Esophagus mucosa (tissue), 1 donor: Measurements from ENCODE around the gene NDUFAF8. TPM values are rescaled to one million over a fixed set of nuclear protein-coding genes. Genes with fewer than 3 reads are reported as not detected.
A peak's percentile ranks its signal among the peaks of the same experiment; 100 is the strongest.

Source experiments
- ATAC-seq: fragments of 200-7000 bp; cut with Tn5 transposase; one replicate; pipeline ENCODE4 v1.9.1; 2020
- total RNA-seq: library from RNA; stranded (reverse); gene quantifications from one replicate; pipeline ENCODE4 v1.2.4, GENCODE V29; 2023
- donor health status: DM: yes; HTN: yes; CAD: no.

The NDUFAF8 gene
- total RNA-seq, 1 donor from 2014 or later, result 41.2 TPM

DNA sequence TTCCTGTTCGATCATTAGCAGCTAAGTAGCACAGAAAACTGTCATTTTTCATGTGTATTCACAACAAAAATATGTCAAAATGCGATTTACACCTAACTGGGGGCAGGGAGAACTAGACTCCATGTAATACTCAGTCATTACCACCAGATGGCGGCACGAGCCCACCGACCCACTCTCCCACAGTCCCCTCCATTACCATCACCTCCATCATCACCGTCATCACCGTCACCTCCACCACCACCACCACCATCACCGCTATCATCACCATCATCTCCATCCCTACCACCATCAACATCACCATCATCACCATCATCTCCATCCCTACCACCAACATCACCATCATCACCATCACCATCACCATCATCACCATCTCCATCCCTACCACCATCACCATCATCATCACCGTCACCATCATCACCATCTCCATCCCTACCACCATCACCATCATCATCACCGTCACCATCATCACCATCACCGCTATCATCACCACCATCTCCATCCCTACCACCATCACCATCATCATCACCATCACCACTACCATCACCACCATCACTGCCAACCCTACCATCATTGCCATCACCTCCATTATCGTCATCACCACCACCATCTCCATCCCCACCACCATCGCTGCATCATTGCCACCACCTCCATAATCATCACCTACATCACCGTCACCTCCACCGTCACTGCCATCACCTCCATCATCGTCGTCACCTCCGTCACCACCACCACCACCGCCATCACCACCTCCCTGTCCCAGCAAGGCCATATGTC is 14.4 kb downstream of the NDUFAF8 start:
- ATAC-seq, result peak; percentile 35

DNA sequence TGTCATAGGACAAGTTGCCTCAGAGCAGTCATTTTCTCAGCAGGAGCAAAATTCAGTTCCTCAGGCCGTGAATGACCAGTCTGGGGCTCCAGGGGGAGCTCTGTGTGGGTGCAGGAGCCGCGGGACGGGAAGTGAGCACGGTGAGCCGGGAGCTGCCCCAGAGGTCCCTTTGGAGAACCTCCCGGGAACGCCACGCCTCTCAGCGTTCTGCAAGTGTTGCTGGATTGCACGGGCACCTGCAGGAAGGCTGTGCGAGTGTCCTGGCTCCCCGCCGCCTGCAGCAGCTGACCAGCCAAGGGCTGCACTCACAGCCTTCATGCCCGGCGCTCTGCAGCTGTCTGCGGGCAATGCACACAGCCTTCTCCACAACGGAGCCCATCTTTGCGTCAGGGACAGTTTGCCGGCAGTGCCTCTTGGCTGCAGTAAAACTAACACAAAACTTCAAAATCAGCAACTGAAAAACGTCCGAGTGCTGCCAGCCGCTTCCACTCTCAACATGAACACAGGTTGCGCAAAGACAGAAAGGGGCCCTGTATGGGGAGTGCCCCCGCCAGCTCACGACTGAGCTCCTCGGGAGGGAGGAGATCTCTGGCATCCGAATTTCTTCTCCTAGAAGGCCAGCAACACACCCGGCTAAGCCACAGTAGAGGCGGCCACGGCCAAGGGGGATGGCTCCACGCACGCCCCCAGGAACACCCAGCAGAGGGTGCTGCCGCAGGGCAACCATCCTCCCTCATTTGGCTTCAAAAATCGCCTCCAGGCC is 16.0 kb downstream of the NDUFAF8 start:
- peak; percentile 63 for ATAC-seq

DNA sequence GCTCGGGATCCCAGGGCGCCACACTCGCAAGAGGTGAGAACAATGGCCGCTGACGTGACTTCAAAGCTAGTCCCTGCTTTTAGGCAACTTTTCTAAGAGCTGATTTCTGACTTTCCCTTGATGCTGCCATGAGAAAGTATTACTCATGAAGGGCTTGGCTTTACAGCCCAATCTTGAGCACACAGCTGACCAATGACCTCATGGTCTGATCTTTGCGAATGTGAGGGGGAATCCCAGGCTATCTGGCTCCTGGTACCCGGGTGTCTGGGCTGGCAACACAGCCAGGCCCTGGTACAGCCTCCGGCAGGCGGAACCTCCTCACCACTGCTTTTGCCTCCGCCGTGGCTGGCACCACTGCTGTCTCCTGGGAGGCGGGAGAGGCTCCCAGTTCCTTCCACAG is 17.5 kb downstream of the NDUFAF8 start:
- ATAC-seq, result no peak

DNA sequence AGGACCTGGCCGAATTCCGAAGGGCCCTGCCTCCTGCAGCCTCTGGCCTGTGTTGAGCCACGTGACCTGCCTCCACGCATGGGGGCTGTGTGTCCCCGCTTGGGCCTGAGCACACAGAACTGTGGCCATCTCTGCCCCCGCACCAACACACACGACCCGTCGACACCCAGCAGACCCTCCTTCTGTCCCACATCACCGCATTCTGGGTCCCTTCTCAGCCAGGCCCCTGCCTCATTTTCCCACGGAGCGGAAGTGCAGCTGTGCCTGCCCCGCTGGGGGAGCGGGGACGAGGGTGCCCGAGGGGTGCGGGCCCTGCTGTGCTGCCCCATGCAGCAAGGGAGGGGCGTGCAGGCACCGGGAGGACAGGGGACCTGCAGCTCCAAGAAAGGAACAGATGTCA is 18.4 kb downstream of the NDUFAF8 start:
- ATAC-seq, result no peak

DNA sequence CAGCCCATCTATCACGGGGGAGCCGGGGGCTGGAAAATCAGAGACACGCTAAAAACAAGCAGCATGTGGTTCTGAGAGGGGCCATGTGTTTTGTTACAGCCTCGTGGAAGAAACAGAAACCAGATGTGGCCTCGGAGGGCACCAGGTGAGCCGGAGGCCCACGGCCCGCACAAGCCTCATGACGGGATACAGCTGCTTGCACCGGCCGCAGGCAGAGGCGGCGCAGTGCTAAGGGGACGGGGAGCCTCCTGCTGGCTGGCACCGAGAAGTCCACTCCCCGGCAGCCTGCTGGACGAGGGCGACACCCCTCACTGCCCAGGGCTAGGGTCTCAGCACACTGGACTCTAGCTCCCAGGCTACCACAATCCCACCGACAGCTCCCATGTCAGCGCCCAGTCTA is 19.2 kb downstream of the NDUFAF8 start:
- ATAC-seq, result no peak

DNA sequence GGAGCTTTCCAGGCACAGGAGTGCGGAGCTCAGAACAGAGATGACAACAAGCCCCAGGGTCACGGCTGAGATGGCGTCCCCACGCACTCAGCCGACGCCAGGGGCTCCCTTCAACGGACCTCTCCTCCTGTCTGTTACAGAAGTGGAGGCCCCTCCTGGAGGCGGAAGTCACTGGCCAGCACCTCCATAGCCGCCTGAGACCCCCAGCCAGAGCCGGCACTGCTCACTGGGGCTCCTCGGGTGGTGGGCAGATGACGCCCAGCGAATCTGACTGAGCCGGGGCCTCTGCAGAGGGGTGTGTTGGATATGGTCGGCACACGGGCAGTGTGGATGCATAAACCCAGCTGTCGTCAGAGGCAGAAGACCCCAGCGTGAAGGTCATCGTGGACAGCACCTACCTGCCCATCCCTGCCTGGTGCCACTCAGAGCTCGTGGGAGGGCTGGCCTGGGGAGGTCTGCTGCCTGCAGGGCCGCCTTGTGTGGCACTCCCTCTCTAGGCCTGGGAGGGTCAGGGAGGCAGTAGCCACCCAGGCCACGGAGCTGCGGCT is 20.0 kb downstream of the NDUFAF8 start:
- no peak for ATAC-seq

DNA sequence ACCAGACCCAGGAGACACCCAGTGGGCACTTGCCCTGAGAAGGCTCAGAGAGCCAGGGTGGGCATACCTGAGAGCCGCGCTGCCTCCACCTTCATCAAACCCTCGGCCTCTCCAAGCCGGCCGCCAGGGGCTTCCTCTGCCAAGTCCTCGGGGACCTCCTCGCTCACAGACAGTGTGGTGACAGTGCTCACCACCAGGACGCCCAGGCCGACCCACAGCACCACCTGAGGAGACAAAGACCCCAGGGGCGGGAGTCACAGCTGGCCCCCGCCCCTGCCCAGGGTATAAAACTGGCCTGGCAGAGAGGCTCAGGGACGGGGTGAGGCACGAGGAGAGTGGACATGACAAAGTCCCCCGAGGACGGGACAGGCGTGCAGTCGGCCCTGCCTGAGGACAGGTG is 21.1 kb downstream of the NDUFAF8 start:
- ATAC-seq, result no peak

DNA sequence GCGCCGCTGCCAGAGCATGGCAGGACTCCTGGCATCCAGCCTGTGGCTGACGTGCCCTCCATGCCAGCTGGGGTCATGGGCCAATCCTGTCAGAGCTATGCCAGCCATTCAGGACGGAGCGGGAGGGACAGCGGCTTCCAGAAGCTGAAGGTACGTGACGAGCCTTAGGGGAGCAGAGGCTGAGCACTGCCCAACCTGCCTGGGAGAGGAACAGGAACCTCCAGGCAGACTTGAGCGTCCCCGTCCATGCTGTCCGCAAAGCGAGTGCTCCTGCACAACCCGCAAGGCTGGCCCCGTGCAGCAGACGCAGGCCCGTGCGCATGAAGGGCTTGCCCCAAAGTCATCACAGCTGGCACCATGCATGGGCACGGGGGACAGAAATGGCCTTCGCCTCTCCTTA is 21.5 kb downstream of the NDUFAF8 start:
- no peak for ATAC-seq

DNA sequence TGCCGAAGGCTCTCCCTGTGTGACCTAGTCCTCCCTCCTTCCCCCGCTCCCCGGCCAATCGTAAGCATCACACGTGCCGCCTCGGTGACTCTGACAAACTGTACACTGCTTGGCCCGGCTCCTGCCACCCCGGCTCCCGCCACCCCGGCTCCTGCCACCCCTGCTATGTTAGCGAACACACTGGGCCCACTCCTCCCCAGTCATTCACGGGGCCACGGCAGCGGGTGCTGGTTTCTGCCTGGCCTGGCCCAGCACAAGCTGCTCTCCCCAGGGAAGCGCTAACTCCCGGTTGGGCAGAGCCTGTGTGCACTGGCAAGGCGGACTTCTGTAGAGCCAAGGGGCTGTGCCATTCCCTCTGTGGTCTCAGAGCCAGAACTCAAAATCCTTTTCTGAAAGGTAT is 22.0 kb downstream of the NDUFAF8 start:
- ATAC-seq, result no peak

DNA sequence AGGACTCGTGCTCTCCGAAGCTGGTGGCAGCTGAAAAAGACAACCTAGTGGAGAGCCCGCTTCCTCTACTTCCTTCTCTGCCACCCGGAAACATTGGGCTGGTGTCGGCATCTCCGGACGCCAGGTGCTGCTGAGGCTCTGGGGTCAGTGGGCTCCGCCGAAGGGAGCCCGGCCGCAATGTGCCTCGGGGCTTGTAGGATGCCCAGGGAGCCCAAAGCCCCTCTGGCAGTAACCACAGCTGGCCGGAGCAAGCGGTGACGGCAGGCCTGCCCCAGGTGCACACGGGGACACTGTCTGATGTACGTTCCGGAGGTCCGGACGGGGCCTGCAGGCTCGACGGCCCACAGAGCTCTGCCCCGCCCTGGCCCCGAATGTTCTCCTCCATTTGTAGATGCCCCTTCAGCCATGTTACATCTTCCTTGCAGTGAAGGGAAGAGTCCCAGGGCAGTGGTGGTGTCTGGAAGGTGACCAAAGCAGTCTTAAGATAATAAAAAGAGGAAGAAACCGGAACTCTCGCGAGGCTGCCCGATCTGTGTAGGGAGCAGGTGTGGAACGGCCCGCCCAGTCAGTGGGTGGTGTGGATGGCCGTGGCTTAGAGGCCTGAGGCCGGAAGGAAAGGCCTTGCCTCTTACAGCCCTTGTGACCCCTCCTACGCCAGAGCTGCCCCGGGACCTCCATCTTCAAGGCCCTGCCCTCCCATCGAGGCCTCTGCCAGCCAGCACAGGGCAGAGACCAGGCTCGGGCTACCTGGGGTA is 22.6 kb downstream of the NDUFAF8 start:
- no peak for ATAC-seq

DNA sequence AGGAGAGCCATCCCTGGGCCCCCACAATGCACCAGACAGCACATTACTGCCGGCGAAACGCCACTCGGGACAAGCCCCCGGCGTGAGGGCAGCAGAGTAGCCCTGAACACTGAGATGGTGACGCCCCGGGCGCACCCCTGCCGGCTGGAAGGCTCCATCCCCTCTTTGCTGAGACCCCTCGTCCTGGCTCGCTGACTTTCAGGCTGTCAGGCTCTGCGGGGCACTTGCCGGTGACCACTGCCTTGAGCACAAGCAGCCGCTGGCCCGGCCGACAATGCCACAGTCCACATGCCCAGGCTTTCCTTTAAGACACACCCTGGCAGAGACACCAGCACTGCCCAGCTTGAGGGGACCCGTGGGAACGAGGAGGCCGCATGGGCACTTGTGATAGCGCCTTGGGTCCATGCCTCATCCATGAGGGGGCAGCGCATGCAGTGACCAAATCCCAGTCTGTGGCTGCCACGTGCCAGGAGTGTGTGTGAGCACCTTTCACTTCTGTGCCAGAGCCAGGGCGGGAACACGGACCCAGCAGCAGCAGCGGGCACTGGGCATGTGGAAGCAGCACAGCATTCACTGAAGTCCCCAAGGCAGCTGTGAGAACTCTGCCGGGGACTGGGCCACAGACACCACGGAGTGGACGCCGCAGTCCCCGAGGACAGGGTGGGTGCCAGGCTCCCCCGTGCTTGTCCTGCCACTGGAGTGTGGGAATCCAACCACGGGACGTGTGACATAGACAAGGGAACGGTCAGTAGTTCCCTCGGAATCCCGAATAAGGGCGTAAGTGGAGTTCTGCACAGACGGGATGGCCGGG is 24.5 kb downstream of the NDUFAF8 start:
- no peak for ATAC-seq

DNA sequence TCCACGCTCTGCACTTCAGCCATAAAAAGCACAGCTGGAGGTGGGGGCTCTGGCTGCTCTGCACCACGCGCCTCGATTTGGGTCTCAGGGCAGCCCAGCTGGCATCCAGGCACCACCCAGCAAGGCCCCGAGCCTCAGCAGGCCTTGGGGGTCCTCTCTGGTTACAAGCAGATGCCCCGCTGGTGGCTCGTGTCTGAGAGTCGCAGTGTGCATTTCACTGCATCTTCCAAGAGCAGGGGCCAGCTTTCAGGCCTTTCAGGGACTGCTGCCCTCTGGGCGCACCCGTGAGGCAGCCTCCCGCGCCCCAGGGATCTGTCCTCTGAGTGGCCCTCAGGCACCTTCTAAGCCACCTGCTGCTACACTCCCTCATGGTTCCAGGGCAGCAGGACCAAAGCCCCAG is 25.5 kb downstream of the NDUFAF8 start:
- no peak for ATAC-seq

DNA sequence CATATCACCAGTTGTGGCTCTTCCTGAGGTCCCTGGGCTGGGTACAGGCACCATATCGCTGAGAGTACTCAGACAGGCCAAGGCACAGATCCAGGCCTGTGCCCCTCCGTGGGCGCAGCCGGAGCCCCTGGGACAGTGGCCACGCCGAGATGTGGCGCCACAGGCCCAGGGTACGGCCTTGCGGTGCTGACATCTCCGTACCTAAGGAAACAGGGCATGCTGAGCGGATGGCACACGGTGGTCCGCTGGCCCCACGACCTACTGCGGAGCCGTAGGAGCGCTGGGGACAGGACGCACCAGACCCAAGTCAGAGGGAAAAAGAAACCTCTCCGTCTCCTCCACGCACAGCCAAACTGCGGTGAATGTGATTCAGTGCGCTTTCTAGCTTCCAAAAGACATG is 26.5 kb downstream of the NDUFAF8 start:
- ATAC-seq, result no peak

DNA sequence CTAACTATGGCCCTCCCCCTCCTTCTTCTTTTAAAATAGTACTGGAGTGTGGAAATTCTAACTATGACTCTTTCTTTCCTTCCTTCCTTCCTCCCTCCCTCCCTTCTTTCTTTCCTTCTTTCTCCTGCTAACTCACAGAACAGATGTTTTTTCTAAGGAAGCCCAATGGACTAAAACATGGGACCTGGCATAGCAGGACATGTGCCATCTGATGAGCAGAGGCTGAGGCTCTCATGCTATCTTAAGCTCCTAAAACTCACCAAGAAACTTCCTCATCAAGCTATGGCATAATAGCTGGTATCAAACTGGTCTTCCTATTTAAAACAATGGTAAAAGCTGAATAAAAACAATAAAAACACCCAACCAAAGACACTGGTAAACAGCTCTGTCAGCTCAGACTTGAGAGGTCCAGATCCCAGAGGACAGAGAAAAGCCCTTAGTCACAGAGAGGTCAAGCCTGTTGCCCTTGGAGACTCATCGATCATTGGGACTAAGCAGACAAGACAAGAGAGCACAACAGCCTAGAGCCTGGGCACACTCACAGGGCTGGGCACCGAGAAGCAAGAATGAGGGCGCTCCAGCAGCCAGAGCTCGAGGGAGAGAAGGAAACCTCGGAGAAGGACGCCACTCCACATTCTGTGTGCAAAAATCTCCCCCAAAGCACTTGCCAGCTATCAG is 28.4 kb downstream of the NDUFAF8 start:
- ATAC-seq, result no peak

DNA sequence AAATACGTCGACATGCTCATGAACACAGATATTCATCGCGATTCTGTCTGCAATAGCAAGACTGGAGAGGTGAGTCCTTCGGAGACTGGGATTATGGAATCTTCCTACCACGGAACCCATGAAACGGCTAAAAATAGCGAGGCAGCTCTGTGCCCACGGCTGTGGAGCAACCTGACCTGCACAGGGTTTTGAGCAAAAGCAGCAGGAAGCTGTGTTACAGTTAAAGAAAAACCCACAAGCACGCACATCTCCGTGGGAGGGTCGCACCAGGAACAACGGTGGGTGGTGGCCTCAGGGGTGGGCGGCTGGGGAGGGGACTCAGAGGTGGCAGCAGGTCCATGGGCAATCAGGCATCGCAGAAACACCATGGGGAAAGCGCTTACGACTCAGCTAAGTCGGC is 31.2 kb downstream of the NDUFAF8 start:
- ATAC-seq, result no peak

DNA sequence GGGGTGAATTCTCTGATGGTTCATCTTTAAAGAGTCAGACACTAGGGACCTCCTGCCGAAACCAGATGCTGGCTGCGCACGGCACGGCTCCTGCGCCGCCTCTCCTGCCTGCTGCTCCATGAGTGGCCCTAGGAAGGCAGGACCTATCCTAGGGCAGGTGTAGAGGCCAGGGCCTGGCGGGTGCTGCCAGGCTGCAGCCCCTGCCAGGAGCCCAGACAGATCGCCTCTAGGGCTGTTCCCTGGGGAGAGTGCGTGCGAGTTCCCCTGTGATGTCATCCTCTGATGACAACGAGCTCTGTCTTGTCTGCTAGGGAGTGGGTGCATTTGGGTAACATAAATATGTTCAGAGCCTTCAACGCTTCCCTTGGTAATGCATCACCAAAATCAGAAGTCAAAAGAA is 32.1 kb downstream of the NDUFAF8 start:
- ATAC-seq, result no peak

DNA sequence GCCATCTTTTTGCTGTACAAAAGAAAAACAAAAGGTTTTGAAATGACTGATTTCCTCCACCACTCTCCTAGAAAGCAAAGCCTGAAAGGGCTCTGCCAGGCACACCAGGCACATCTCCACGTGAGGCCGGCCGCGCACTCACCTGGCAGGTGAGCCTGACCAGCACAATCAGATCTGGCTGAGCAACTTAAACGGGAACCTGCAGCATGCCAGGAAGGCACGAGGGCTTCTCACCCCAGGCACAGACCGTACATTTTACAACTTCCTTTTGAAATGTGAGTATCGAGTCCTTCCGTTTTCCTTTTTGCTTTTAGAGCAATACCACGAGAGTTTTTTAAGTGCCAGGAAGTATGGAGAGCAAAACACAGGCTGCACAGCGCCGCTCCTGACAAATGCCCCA is 33.5 kb downstream of the NDUFAF8 start:
- ATAC-seq, result no peak

DNA sequence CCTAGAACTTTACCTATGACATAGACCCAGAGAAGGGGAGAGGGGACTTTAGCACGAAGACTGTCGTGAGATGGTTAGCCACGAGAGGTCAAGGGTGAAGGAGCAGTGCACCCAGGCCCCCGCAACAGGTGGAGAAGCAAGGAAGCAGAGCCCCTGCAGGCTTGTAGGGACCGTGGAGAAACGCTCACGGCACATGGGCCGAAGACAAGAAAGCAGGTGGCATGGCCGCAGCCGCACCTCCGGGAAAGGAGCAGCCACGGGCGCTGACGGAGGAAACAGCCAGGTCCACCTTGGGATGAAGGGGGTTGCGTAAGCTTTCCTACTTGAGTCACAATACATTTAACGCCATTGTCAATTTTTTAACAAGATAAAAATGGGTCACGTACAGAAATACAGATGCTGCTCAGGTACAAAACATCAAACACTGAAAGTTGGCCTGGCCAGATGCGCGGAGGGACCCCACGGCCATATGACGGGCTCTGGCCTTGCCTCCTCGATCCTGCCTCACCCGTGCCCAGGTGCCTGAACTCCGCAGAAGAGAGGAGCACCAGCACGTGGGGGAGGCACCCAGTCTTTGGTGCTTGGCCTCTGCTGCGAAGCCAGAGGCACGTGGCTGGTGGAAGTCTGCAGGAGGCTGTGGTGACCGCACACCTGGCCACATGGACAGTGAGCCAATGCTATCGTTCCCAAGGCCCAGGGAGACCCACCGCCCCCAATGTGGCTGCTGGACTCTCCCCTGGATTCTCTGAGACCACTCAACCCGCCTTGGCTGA is 34.8 kb downstream of the NDUFAF8 start:
- no peak for ATAC-seq

DNA sequence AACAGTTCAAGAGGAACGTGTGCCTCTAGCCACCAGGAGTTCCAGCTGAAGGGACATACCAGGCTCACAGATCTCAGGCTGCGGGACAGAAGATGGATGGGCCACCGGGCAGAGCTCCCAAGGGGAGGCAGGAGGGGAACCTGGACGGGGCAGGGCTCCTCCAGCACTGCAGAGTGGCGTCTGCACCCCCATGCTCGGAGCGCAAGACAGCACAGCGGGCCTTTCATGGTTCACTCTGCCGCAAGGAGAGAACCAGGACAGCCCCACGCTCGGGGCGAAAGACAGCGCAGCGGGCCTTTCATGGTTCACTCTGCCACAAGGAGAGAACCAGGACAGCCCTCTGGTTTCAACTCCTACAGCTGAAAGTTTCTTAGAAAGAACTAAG is 35.3 kb downstream of the NDUFAF8 start:
- ATAC-seq, result no peak

DNA sequence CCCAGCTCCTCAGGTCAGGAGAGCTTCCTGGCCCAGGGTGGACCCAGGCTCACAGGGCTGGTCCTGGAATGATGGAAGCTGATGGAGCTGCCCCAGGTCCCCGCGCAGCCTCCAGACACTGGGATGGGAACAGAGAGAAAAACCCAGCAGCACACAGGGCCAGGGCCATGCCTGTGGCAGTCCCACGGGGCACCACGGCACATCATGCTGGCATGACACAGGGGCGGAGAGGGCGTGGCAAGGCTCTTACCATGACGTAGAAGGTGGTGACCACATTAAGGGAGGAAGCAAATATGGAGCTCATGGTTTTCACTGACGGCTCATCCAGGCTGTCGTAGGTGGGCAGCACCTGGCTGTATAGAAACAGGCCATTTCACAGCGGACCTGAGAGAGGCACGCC is 37.7 kb downstream of the NDUFAF8 start:
- ATAC-seq, result peak; percentile 38

DNA sequence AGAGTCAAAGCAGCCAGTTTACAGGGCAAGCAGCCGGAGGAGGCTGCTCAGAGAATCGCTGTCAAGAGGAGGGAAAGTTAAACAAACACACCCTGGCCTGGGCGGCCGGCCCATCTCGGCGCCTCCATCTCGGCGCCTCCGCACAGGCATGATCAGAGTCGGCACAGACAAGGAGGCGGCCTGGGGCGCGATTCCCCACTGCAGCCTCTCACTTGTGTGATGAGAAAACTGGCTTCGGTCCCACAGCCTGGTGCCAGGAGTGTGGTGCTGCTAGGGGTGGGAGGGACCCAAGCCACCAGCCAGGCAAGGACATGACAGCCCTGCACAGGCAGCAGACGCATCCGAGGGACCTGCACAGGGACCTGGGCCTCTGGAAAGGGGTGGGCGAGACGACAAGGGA is 38.3 kb downstream of the NDUFAF8 start:
- ATAC-seq, result peak; percentile 57
